B cell (primary cell): ENCODE measurements around the gene CSF2RB.

ENCODE experiments used
- EZH2 ChIP-seq: IDR thresholded peaks from 2 replicates; pipeline ENCODE4 v1.6.1; 2012; ENCODE audit warnings: borderline replicate concordance, low read depth, mild to moderate bottlenecking, moderate library complexity, low read length; ENCODE audit not compliant: insufficient read depth, poor library complexity, severe bottlenecking
- TF ChIP-seq, protein P1 (sequence below): fragments of 200-600 bp; IDR thresholded peaks from one replicate; pipeline ENCODE4 v1.8.0; 2022; ENCODE audit warnings: antibody characterized with exemption, mild to moderate bottlenecking

DNA sequence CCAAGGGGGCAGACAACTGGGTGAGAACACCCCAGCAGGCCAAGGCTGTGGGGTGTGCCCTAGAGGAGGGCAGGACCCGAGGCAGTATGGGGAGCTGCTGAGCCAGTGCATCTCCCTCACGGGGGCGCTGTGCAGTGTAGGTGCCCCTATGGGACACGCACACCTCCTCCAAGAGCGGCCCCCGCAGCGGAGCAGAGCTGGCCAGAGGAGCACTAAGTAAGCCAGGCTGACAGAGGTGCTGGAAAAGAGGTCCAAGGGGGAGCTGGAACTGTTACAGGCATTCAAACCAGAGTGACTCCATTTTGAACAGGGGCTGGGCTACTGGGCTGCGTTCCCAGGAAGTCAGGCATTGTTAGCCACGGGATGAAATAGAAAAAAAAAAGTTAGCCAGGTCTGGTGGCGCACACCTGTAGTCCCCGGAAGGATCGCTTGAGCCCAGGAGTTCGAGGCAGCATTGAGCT lies 64.0 kb downstream of the CSF2RB start:
- no peak for TF ChIP-seq EZH2
- TF ChIP-seq, protein P1, sequence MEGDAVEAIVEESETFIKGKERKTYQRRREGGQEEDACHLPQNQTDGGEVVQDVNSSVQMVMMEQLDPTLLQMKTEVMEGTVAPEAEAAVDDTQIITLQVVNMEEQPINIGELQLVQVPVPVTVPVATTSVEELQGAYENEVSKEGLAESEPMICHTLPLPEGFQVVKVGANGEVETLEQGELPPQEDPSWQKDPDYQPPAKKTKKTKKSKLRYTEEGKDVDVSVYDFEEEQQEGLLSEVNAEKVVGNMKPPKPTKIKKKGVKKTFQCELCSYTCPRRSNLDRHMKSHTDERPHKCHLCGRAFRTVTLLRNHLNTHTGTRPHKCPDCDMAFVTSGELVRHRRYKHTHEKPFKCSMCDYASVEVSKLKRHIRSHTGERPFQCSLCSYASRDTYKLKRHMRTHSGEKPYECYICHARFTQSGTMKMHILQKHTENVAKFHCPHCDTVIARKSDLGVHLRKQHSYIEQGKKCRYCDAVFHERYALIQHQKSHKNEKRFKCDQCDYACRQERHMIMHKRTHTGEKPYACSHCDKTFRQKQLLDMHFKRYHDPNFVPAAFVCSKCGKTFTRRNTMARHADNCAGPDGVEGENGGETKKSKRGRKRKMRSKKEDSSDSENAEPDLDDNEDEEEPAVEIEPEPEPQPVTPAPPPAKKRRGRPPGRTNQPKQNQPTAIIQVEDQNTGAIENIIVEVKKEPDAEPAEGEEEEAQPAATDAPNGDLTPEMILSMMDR = peak; percentile 52
